Neuronal stem cell (in vitro differentiated cells): Measurements from ENCODE around the gene RUBCN.

ENCODE experiments used
- DNase-seq: peaks from one replicate; pipeline ENCODE4 v3.0.0-alpha.2; 2013; ENCODE audit warnings: low spot score
- H2AFZ ChIP-seq: one replicate; pipeline ENCODE4 v1.6.1; 2013; ENCODE audit warnings: mild to moderate bottlenecking, low read length, inconsistent platforms
- H2AK5ac ChIP-seq: 2 replicates; pipeline ENCODE4 v1.6.1; 2013; ENCODE audit warnings: low read depth, mild to moderate bottlenecking, inconsistent platforms, low read length, moderate library complexity, mixed read lengths
- H2BK120ac ChIP-seq: 2 replicates; pipeline ENCODE4 v1.6.1; 2013; ENCODE audit warnings: low read depth, mild to moderate bottlenecking, inconsistent platforms, low read length, moderate library complexity, mixed read lengths
- H2BK12ac ChIP-seq: one replicate; pipeline ENCODE4 v1.6.1; 2013; ENCODE audit warnings: low read length, inconsistent platforms
- H2BK15ac ChIP-seq: 2 replicates; pipeline ENCODE4 v1.6.1; 2013; ENCODE audit warnings: mild to moderate bottlenecking, low read length, inconsistent platforms, mixed read lengths
- H2BK5ac ChIP-seq: one replicate; pipeline ENCODE4 v1.6.1; 2013; ENCODE audit warnings: inconsistent platforms, mild to moderate bottlenecking, low read length, moderate library complexity
- H3K14ac ChIP-seq: one replicate; pipeline ENCODE4 v1.6.1; 2013; ENCODE audit warnings: low read length, inconsistent platforms
- H3K18ac ChIP-seq: 2 replicates; pipeline ENCODE4 v1.6.1; 2013; ENCODE audit warnings: low read length, inconsistent platforms
- H3K23ac ChIP-seq: 2 replicates; pipeline ENCODE4 v1.6.1; 2013; ENCODE audit warnings: low read depth, mild to moderate bottlenecking, mixed read lengths, low read length, inconsistent platforms; ENCODE audit not compliant: poor library complexity
- H3K27ac ChIP-seq: replicated peaks from 3 replicates; pipeline ENCODE4 v1.5.1; 2013; ENCODE audit warnings: low read length, inconsistent platforms
- H3K27me3 ChIP-seq, 3 experiments: 2 replicates each; pipeline ENCODE4 v1.6.1; 2013; ENCODE audit warnings: low read length in 3 of 3, mild to moderate bottlenecking in 2 of 3, inconsistent platforms in 1 of 3, low read depth in 1 of 3, mixed read lengths in 1 of 3, moderate library complexity in 1 of 3; ENCODE audit not compliant: control insufficient read depth in 3 of 3, insufficient read depth in 3 of 3
- H3K36me3 ChIP-seq, 2 donors: replicated peaks in 1 of 2; 2 replicates each; pipeline ENCODE4 v1.6.1; 2013; ENCODE audit warnings: low read length in 2 of 2; ENCODE audit not compliant: control insufficient read depth in 2 of 2, insufficient read depth in 2 of 2
- H3K4ac ChIP-seq: 2 replicates; pipeline ENCODE4 v1.6.1; 2013; ENCODE audit warnings: inconsistent platforms, mild to moderate bottlenecking, low read length, moderate library complexity
- H3K4me1 ChIP-seq, 2 donors: 1 replicate in 1 of 2; 2 replicates in 1 of 2; pipeline ENCODE4 v1.6.1; 2013; ENCODE audit warnings: low read length in 2 of 2, low read depth in 1 of 2; ENCODE audit not compliant: control insufficient read depth in 2 of 2, insufficient read depth in 1 of 2
- H3K4me2 ChIP-seq: one replicate; pipeline ENCODE4 v1.6.1; 2013; ENCODE audit warnings: mild to moderate bottlenecking, low read length, inconsistent platforms; ENCODE audit not compliant: insufficient read depth, poor library complexity, severe bottlenecking
- H3K4me3 ChIP-seq, 2 donors: 2 replicates each; pipeline ENCODE4 v1.5.1; 2013; ENCODE audit warnings: low read length in 2 of 2, mild to moderate bottlenecking in 2 of 2, inconsistent platforms in 1 of 2, moderate library complexity in 1 of 2
- H3K79me1 ChIP-seq: one replicate; pipeline ENCODE4 v1.6.1; 2013; ENCODE audit warnings: low read depth, mild to moderate bottlenecking, inconsistent platforms, low read length, moderate library complexity
- H3K9ac ChIP-seq: one replicate; pipeline ENCODE4 v1.6.1; 2013; ENCODE audit warnings: mild to moderate bottlenecking, low read depth, low read length, inconsistent platforms; ENCODE audit not compliant: poor library complexity
- H3K9me3 ChIP-seq, 2 donors: replicated peaks in 1 of 2; 2 replicates each; pipeline versions ENCODE3 to v1.6.1; 2013; ENCODE audit warnings: low read length in 2 of 2, mild to moderate bottlenecking in 2 of 2, inconsistent platforms in 1 of 2, low read depth in 1 of 2, mixed read lengths in 1 of 2, moderate library complexity in 1 of 2; ENCODE audit not compliant: control insufficient read depth in 2 of 2, insufficient read depth in 1 of 2
- H4K8ac ChIP-seq: one replicate; pipeline ENCODE4 v1.6.1; 2013; ENCODE audit warnings: low read depth, mild to moderate bottlenecking, inconsistent platforms, low read length, moderate library complexity
- H4K91ac ChIP-seq: one replicate; pipeline ENCODE4 v1.6.1; 2013; ENCODE audit warnings: low read length, low read depth, mild to moderate bottlenecking, inconsistent platforms; ENCODE audit not compliant: poor library complexity
- WGBS, 2 donors: extraction: QIAGEN DNeasy Blood & Tissue Kit; methylation state at CpG; one replicate each; pipeline ENCODE4 v1.1.7; 2013; ENCODE audit warnings: missing lambda C conversion rate in 2 of 2, mixed read lengths in 1 of 2; ENCODE audit not compliant: insufficient read length in 2 of 2, insufficient replicate concordance in 1 of 2; ENCODE audit errors: extremely low coverage in 2 of 2; 5-methylcytosine and 5-hydroxymethylcytosine counted together

Gene RUBCN

GRCh38 chr3:197746209-197746608 lies 9.5 kb upstream of the RUBCN start:
- H4K8ac ChIP-seq: no peak overlapping the region
- H3K36me3 ChIP-seq: no peaks in the 10 kb centered on the region
- H3K27me3 ChIP-seq: no peaks in the 10 kb centered on the region
- H3K9ac ChIP-seq: no peak overlapping the region
- no peak overlapping the region for H3K4ac ChIP-seq
- H3K4me1 ChIP-seq: peaks cover 2 to 10% of the 10 kb centered on the region in 2 donors
- H3K79me1 ChIP-seq: no peaks in the 10 kb centered on the region
- H3K4me2 ChIP-seq: no peak overlapping the region
- H3K4me3 ChIP-seq: no peak overlapping the region
- no peaks in the 10 kb centered on the region for H3K9me3 ChIP-seq
- H2BK5ac ChIP-seq: no peak overlapping the region
- H3K14ac ChIP-seq: no peak overlapping the region
- no CpG with 5 or more reads among the region's 3 CpGs for WGBS, 2 donors
- H2BK120ac ChIP-seq: no peak overlapping the region
- no peak overlapping the region for H3K18ac ChIP-seq
- H2BK12ac ChIP-seq: no peak overlapping the region
- no peak overlapping the region for H4K91ac ChIP-seq
- no peak overlapping the region for H3K27ac ChIP-seq
- DNase-seq: no peak
- H3K23ac ChIP-seq: no peak overlapping the region
- H2BK15ac ChIP-seq: no peak overlapping the region
- H2AFZ ChIP-seq: no peak overlapping the region
- no peak overlapping the region for H2AK5ac ChIP-seq

DNA sequence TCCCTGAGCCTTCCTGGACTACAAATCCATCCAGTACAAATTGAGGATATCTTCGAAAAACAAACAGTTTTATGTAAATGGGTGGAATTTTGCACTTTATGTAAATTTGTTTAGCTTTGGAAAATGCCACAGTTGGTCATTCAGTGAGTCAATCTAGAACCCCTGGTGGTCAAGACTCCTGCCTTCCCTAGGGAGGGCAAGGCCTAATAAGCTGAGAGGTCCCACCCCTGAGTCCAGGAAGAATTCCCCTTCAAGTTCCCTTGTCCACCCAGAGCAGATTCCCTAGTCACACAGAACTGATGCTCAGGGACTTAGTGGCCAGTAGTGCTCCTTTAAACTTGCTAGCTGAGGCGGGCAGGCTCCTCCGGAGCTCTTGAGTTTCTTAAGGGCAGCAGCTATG lies 6.1 kb upstream of the RUBCN start:
- Histone ChIP-seq H2BK15ac (no peak overlapping the region), H3K14ac (no peak overlapping the region), H3K4ac (no peak overlapping the region), H4K8ac (no peak overlapping the region), H3K9me3 (no peaks in the 10 kb centered on the region), H3K9ac (no peak overlapping the region), H2AK5ac (no peak overlapping the region), H3K4me2 (no peak overlapping the region), H3K36me3 (no peaks in the 10 kb centered on the region), H2AFZ (no peak overlapping the region), H3K4me1 (peaks cover 0 to 8% of the 10 kb centered on the region in 2 donors), H2BK12ac (no peak overlapping the region), H3K18ac (no peak overlapping the region), H2BK5ac (no peak overlapping the region), H4K91ac (no peak overlapping the region), H3K23ac (no peak overlapping the region), H3K79me1 (no peaks in the 10 kb centered on the region), H3K4me3 (no peak overlapping the region), H3K27ac (no peak overlapping the region), H3K27me3 (no peaks in the 10 kb centered on the region), H2BK120ac (no peak overlapping the region)
- no peak for DNase-seq
- no CpG with 5 or more reads among the region's 3 CpGs for WGBS, 2 donors

DNA sequence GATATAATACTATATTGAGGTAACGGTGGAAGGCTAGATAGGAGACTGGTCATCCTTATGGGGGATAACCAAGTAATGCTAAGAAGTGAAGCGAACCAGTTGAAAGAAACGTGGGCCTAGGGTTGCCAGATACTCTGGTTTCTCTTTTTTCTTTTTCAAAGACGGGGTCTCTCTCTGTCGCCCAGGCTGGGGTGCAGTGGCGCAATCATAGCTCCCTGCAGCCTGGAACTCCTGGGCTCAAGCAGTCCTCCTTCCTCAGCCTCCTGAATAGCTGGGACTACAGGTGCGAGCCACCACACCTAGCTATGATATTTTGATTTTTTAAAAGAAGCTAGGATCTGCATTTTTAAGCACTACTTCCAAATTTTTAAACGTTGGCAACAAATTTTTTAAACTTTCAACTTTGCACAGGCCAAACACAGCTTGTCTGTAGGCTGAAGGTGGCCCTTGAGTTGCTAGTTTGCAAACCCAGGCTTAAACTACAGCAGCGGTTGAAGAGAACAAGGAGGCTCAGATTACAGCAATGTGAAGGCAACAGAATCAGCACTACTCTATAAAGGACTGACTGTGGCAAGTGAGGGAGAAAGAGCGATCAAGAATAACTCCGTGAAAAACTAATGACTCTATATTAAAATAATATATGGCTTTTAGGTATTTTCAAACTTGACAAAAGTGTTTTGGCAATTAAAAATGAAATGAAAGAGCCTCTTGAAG lies 1.2 kb upstream of the RUBCN start:
- Histone ChIP-seq H2BK5ac (no peak overlapping the region), H3K23ac (no peak overlapping the region), H3K9me3 (no peaks in the 10 kb centered on the region), H2AK5ac (no peak overlapping the region), H3K18ac (no peak overlapping the region), H3K36me3 (no peaks in the 10 kb centered on the region), H3K27me3 (no peaks in the 10 kb centered on the region), H3K27ac (no peak overlapping the region), H2AFZ (peak overlapping the region; percentile 91), H3K9ac (no peak overlapping the region), H3K4me1 (peaks cover 4 to 5% of the 10 kb centered on the region in 2 donors), H3K4me3 (peak overlapping the region in 1 of 2 donors; percentile 71), H4K91ac (no peak overlapping the region), H3K14ac (no peak overlapping the region), H3K4me2 (peak overlapping the region; percentile 82), H2BK12ac (no peak overlapping the region), H3K4ac (no peak overlapping the region), H4K8ac (no peak overlapping the region), H3K79me1 (peaks cover 4% of the 10 kb centered on the region), H2BK120ac (no peak overlapping the region), H2BK15ac (no peak overlapping the region)
- no CpG with 5 or more reads among the region's 11 CpGs for WGBS, 2 donors
- DNase-seq: no peak

DNA sequence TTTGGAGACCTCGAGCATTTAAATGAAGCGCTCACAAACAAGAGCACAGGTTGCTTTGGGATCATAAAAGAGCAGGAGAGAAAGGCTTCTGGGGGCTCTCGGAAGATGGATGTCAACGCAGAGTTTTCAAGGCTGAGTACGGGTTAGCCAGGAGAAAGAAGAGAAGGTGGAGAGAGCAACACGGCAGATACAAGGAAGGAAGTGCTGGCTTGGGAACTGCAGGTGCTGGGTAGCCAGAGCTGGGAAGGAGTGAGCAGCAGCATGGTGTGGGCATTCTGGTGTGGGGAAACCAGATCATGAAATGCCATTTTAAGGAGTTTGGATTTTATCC lies 580 bp upstream of the RUBCN start:
- Histone ChIP-seq H3K18ac (peak overlapping the region; percentile 69), H3K9ac (no peak overlapping the region), H3K4ac (no peak overlapping the region), H2BK12ac (no peak overlapping the region), H3K4me3 (peak overlapping the region; percentile 71 to 94), H2BK5ac (no peak overlapping the region), H3K36me3 (no peaks in the 10 kb centered on the region), H2BK120ac (no peak overlapping the region), H3K14ac (no peak overlapping the region), H4K91ac (no peak overlapping the region), H2AK5ac (no peak overlapping the region), H3K4me2 (peak overlapping the region; percentile 82), H3K9me3 (no peaks in the 10 kb centered on the region), H2AFZ (peak overlapping the region; percentile 91), H3K27ac (peak overlapping the region; percentile 75), H3K27me3 (no peaks in the 10 kb centered on the region), H3K23ac (peak overlapping the region; percentile 3), H3K4me1 (peaks cover 4 to 5% of the 10 kb centered on the region in 2 donors), H2BK15ac (no peak overlapping the region), H4K8ac (no peak overlapping the region), H3K79me1 (peaks cover 4% of the 10 kb centered on the region)
- no CpG with 5 or more reads among the region's 6 CpGs for WGBS, 2 donors
- DNase-seq: no peak
